ENCODE measurements around the gene F3. TPM values are rescaled to one million over a fixed set of nuclear protein-coding genes. Genes with fewer than 3 reads are reported as not detected.

F3 gene
- total and polyA plus RNA-seq, 4 donors = 1.0 to 2.7 (median 1.4) TPM

- H3K36me3 ChIP-seq (ENCODE audit: control insufficient read depth in 4 of 4, insufficient read depth in 3 of 4, low read depth in 1 of 4, low read length in 3 of 4) = no peaks in the 10 kb centered on the region
- DNase-seq (ENCODE audit: low spot score) = no peak
- no peaks in the 10 kb centered on the region for H3K27me3 ChIP-seq (ENCODE audit: control insufficient read depth in 4 of 4, insufficient read depth in 4 of 4, low read length in 3 of 4)
- 85% methylated on average over 1 of the region's 1 CpG for WGBS
- H3K4me3 ChIP-seq (ENCODE audit: low read depth in 1 of 3, low read length in 3 of 3) = no peak overlapping the region
- H3K9me3 ChIP-seq (ENCODE audit: control insufficient read depth in 4 of 4, low read length in 3 of 4) = no peaks in the 10 kb centered on the region
- no peak for TF ChIP-seq NR2F2 (IDR thresholded peaks at IDR 0.05)
- TF ChIP-seq, protein P1, sequence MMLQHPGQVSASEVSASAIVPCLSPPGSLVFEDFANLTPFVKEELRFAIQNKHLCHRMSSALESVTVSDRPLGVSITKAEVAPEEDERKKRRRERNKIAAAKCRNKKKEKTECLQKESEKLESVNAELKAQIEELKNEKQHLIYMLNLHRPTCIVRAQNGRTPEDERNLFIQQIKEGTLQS (IDR thresholded peaks at IDR 0.05) = no peak
- TF ChIP-seq FOXA1 (IDR thresholded peaks at IDR 0.05) = no peak
- TF ChIP-seq CTCF (IDR thresholded peaks at IDR 0.05; ENCODE audit: low read depth, low read length, missing input control) = no peak
- TF ChIP-seq SP1 (IDR thresholded peaks at IDR 0.05) = no peak
- no peak for TF ChIP-seq FOXA2 (IDR thresholded peaks at IDR 0.05)
- no peak for TF ChIP-seq TAF1 (conservative IDR thresholded peaks at IDR 0.05)
- no peak for TF ChIP-seq JUND (IDR thresholded peaks at IDR 0.05)
- no peak for TF ChIP-seq RXRA (IDR thresholded peaks at IDR 0.05)
- no peak for TF ChIP-seq HNF4G (IDR thresholded peaks at IDR 0.05)
- no peak for TF ChIP-seq REST (IDR thresholded peaks at IDR 0.05)
- no peak for TF ChIP-seq RAD21 (IDR thresholded peaks at IDR 0.05)
- TF ChIP-seq EGR1 (IDR thresholded peaks at IDR 0.05; ENCODE audit: low read depth in 2 of 2) = no peak
- no peak for TF ChIP-seq YY1 (IDR thresholded peaks at IDR 0.05)
- TF ChIP-seq, protein P2, sequence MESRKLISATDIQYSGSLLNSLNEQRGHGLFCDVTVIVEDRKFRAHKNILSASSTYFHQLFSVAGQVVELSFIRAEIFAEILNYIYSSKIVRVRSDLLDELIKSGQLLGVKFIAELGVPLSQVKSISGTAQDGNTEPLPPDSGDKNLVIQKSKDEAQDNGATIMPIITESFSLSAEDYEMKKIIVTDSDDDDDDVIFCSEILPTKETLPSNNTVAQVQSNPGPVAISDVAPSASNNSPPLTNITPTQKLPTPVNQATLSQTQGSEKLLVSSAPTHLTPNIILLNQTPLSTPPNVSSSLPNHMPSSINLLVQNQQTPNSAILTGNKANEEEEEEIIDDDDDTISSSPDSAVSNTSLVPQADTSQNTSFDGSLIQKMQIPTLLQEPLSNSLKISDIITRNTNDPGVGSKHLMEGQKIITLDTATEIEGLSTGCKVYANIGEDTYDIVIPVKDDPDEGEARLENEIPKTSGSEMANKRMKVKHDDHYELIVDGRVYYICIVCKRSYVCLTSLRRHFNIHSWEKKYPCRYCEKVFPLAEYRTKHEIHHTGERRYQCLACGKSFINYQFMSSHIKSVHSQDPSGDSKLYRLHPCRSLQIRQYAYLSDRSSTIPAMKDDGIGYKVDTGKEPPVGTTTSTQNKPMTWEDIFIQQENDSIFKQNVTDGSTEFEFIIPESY (IDR thresholded peaks at IDR 0.05) = no peak
- no peak for TF ChIP-seq GABPA (IDR thresholded peaks at IDR 0.05 in 1 of 2, conservative IDR thresholded peaks at IDR 0.05 in 1 of 2)
- TF ChIP-seq, protein P3, sequence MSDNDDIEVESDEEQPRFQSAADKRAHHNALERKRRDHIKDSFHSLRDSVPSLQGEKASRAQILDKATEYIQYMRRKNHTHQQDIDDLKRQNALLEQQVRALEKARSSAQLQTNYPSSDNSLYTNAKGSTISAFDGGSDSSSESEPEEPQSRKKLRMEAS (IDR thresholded peaks at IDR 0.05) = no peak
- no peak for TF ChIP-seq HNF4A (conservative IDR thresholded peaks at IDR 0.05)
- no peak overlapping the region for H3K9ac ChIP-seq (ENCODE audit: low read depth in 1 of 2, low read length in 2 of 2)
- H3K4me1 ChIP-seq (ENCODE audit: control insufficient read depth in 4 of 4, insufficient read depth in 4 of 4, low read length in 3 of 4) = no peaks in the 10 kb centered on the region
- H3K27ac ChIP-seq (ENCODE audit: low read depth in 1 of 2, low read length in 2 of 2) = no peak overlapping the region
Observed at GRCh38 chr1:94528299-94528698, 13.3 kb downstream of the F3 start.

Measured in liver (tissue), 9 donors.